Adipose tissue (tissue), 3 donors: ENCODE results near the gene PGAP3. TPM values are rescaled to one million over a fixed set of nuclear protein-coding genes. Genes with fewer than 3 reads are reported as not detected.

Source experiments
- H3K27ac ChIP-seq: one replicate; pipeline ENCODE4 v1.5.1; 2013; ENCODE audit warnings: low read depth, low read length
- WGBS, 3 donors: extraction: QIAGEN DNeasy Blood & Tissue Kit; methylation state at CpG; one replicate each; pipeline ENCODE4 v1.1.7; 2013; 5-methylcytosine and 5-hydroxymethylcytosine counted together
- polyA plus RNA-seq, 3 donors: library from polyadenylated mRNA; stranded (reverse); fragments of 200-250 nt; gene quantifications; one replicate each; pipeline ENCODE4 v1.2.3, GENCODE V29; 2013
- donor health status: healthy with polysubstance abuse.
- donor health status: Bipolar disorder and iron deficiency.
- donor health status: healthy.

Gene PGAP3
- polyA plus RNA-seq, 3 donors: 8.4 to 19.9 (median 12.3) TPM

DNA sequence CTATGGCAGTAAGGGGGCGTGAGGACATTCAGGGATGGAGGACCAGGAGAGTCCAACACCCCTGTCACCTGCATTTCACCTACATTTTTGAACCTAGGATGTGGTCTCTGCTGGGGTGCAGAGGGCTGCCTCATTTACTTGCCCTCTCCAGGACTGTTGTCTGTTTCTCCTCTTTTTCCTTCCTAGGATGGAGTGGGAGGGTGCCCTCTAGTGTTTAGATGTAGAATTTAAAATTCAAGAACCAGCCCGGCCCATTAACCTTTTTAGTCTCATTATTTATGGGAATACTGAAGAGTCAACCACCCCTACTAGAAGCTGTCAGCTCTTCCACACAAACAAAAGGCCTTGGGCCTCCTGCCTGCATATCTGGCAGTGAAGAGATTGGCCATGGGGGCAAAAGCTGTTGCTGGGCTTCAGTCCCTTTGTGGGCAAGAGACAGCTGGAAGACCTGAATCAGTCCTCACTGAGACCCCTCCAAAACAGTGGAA lies 53.4 kb downstream of the PGAP3 start:
- H3K27ac ChIP-seq: no peak overlapping the region
- 42 to 50% (median 49%) methylated on average over 2 of the region's 2 CpGs for WGBS, 3 donors

DNA sequence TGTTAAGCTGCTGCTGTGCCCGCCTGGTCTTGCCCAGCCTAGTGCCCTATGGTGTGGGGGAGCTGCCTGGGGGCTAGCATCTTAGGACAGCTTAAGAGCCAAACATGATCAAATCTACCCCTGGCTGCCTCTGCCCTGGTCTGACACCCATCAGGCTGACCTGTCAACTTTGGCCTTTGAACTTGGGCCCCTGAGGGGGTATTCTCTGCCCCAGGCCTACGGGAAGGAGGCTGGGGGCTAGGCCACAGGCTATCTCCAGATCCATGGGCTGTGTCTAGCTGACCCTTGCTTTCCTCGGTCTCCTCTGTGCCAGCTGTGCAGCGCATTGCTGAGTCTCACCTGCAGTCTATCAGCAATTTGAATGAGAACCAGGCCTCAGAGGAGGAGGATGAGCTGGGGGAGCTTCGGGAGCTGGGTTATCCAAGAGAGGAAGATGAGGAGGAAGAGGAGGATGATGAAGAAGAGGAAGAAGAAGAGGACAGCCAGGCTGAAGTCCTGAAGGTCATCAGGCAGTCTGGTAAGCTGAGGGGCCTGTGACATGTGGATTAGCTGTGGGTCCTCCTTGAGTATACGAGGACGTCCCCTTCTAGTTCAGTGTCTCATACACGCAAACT lies 54.2 kb downstream of the PGAP3 start:
- no peak overlapping the region for H3K27ac ChIP-seq
- 66 to 76% (median 73%) methylated on average over 8 of the region's 8 CpGs for WGBS, 3 donors

GRCh38 chr17:39632153-39632941 lies 55.5 kb downstream of the PGAP3 start:
- 39 to 50% (median 50%) methylated on average over 12 to 13 of the region's 13 CpGs for WGBS, 3 donors
- no peak overlapping the region for H3K27ac ChIP-seq

DNA sequence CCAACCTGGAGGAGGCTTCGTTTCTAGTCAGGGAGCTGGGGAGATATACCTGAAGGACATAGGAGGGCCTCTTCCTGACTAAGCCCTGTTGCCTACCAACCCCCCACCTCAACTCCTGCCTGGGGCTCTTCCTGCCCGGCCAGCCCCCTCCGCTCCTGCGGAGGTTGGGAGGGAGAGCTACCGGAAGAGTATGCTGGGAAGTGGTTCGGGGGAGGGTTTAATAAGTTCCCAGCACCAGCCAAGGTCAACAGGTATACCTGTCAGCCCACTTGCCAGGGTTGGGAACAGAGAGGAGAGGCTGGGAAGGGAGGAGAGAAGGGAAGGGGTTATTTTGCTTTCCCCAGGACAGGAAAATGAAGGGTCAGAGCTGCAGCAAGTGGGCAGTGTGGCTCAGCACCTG lies 56.5 kb downstream of the PGAP3 start:
- no peak overlapping the region for H3K27ac ChIP-seq
- WGBS, 3 donors: 28 to 40% (median 29%) methylated on average over 6 of the region's 6 CpGs

GRCh38 chr17:39629898-39630297 lies 58.0 kb downstream of the PGAP3 start:
- no peak overlapping the region for H3K27ac ChIP-seq

DNA sequence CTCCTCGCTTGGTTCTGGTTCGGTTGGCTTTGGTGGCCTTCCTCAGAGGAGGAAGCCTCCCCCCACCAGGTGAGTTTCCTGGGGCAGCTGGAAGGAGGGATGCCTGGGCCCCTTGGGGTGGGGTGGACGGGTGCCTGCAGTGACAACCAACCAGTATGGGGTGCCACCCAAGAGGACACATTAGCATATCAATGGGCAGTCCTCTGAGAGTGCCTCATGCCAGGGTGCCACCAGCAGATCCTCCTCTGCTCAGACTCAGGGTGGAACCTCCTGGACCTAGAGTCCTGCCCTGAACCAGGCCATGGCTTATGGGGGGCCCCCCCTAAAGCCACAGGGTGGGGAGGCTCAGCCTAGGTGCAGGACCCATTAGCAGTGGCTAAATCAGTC lies 58.4 kb downstream of the PGAP3 start:
- no peak overlapping the region for H3K27ac ChIP-seq
- WGBS, 3 donors: 46 to 59% (median 55%) methylated on average over 3 of the region's 3 CpGs

More at GRCh38 chr17:39629898-39630297, 58.0 kb downstream of the PGAP3 start:
- 49 to 70% (median 50%) methylated on average over 12 of the region's 12 CpGs for WGBS, 3 donors

DNA sequence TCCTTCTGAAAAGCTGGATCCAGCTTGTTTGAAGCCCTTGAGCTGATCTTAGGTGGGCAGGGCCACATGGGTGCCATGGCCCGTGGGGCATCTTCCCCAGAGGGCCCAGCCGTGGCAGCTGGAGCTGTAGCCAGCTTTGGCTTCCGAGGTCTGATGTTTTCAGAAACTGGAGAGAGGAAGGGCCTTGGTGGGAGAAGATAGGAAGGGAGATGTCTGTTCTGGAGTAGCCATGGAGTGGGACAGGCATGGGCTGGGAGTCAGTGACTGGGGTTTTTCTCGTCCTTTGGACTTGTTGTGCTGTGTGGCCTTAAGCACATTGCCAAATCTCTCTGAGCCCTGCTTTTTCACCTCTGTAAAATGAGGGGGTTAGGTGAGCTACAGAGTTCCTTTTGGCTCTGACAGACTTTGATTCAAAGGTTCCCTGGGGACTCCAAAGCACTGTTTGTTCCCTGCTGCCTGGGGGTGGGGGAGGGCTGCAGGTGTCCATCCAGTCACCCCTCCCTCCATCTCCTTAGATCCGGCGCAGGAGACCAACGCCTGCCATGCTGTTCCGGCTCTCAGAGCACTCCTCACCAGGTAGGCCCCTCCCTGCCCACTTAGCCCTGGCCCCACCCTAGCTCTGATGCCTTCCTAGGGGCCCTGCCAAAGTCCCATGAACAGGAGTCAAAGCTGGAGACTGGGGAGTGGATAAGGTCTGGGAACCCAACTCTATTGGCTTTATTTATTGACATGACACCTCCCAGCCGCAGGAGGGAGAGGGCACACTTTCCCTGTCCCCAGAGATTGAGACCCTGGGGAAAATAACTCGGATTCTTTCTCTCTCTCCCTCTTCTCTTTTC lies 59.0 kb downstream of the PGAP3 start:
- WGBS, 3 donors: 50 to 67% (median 67%) methylated on average over 10 of the region's 10 CpGs

GRCh38 chr17:39627712-39628516 lies 59.9 kb downstream of the PGAP3 start:
- 41 to 58% (median 54%) methylated on average over 16 of the region's 16 CpGs for WGBS, 3 donors
- no peak overlapping the region for H3K27ac ChIP-seq

More for the DNA sequence above, 59.0 kb downstream of the PGAP3 start:
- no peak overlapping the region for H3K27ac ChIP-seq

DNA sequence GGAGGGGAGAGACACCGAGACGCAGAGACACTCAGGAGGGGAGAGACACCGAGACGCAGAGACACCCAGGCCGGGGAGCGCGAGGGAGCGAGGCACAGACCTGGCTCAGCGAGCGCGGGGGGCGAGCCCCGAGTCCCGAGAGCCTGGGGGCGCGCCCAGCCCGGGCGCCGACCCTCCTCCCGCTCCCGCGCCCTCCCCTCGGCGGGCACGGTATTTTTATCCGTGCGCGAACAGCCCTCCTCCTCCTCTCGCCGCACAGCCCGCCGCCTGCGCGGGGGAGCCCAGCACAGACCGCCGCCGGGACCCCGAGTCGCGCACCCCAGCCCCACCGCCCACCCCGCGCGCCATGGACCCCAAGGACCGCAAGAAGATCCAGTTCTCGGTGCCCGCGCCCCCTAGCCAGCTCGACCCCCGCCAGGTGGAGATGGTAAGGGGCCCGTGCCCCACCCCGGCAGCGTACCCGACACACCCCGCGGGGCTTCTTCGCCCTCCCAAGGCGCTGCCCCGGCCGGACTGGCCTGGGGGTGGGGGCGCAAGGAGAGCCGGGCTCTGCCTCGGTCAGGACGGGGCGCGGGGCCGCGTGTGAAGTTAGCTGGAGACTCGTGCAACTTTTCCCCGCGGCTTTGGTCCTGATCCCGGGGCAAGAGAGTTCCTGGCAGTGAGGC lies 60.7 kb downstream of the PGAP3 start:
- 4 to 6% (median 5%) methylated on average over 40 to 71 of the region's 72 CpGs for WGBS, 3 donors
- no peak overlapping the region for H3K27ac ChIP-seq

- WGBS, 3 donors: 13 to 17% (median 15%) methylated on average over 29 of the region's 29 CpGs
- H3K27ac ChIP-seq: no peak within 1 kb of the TSS
These were observed 61.4 kb downstream of the PGAP3 start, which contains the start of gene PPP1R1B for GRCh38 chr17:39626171-39627046. PPP1R1B (plus strand) TSS chr17:39626952; CDS start chr17:39627393, 441 bp downstream.

DNA sequence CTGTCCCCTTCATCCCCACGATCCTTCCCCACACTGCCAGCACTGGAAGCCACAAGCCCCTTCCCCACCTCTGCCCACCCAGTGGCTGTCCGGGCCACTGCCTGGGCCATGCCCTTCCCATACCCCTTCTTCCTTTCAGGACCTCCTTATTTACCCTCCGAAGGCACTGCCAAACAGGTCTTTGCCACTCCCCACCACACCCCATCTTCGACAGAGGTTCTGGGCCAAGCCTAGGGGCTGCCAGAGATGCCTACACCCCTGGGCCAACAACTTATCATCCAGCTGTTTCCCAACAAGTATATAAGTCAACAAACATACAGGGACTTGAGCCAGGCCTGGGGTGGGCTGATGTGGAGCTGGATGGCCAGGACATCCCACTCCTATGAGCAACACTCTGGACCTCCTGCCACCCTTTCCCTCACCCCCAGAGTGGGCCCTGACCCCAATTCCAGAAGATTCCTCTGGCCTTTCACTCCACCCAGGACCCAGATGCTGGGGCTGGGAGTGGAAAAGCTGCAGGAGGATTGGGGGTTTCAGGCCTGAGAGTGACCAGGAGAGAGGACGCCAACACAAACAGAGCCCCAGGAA lies 62.6 kb downstream of the PGAP3 start:
- H3K27ac ChIP-seq: no peak overlapping the region
- WGBS, 3 donors: 59 to 74% (median 65%) methylated on average over 4 to 5 of the region's 5 CpGs

DNA sequence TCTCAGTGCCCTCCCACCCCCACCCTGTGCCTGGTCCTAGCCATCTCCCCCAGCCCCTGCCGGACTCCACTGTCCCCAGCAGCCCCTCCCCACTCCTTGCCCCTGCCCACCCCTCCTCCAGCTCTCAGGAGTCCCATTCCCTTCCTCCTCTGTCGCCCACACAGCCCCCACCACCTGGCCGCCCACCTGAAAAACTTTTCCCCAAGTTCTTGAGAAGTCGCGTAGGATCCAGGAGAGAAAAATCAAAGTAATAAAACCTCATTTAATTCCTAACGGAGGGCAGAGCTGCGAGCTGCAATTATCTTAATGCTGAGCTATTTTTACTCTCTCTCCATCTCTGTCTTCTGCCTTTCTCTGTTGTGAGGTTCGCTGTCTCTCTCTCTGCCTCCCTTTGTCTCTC lies 63.5 kb downstream of the PGAP3 start:
- 73 to 85% (median 85%) methylated on average over 8 of the region's 8 CpGs for WGBS, 3 donors
- no peak overlapping the region for H3K27ac ChIP-seq

DNA sequence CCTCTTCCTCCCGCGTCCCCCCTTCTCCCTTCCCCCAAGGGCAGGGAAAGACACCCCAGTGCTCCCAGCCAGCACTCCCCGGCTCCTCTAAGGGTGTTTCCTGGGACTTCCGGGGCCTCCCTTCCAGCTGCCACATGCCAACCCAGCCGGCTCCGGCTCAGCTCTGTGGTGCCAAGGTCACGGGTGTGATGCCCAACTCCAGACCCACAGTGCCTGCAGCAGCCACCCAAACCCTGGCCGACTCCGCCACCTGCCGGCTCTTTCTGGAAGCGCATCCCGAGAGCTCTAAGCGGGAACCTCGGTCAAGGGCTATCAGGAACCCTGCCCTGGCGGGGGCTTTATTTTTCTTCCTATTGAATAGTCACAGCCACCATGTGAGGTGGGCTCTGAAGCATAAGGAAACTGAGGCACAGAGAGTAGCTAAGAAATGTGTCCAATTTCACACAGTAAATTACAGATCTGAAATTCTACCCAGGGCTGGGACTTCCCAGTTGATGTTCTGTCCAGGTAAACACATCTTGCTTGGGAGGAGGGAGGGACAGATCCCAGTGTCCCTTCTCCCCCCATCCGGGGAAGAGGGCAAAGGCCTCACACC lies 64.4 kb downstream of the PGAP3 start:
- 2 to 6% (median 5%) methylated on average over 13 to 16 of the region's 16 CpGs for WGBS, 3 donors

DNA sequence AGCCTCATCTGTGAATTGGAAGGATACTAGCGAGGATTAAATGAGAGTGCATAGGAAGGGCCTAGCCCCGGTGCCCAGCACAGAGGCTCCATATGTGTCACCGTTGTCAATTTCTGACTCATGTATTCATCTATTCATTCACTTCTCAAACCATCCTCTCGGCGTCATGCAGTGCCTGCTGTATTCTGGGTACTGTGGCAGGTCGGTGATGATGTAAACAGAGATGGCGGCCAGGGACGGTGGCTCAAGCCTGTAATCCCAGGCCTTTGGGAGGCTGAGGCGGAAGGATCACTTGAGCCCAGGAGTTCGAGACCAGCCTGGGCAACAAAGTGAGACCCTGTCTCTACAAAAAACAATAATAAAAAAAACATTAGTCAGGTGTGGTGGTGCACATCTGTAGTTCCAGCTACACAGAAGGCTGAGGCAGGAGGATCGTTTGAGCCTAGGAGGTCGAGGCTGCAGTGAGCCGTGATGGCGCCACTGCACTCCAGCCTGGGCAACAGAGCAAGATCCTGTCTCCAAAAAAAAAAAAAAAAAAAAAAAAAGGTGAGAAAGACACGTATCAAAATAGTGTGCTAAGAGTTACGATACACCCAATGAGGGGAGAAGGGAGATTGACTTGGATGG lies 65.4 kb downstream of the PGAP3 start:
- WGBS, 3 donors: 52 to 58% (median 57%) methylated on average over 16 of the region's 16 CpGs
- no peak overlapping the region for H3K27ac ChIP-seq

More for the DNA sequence above, 64.4 kb downstream of the PGAP3 start:
- no peak overlapping the region for H3K27ac ChIP-seq

DNA sequence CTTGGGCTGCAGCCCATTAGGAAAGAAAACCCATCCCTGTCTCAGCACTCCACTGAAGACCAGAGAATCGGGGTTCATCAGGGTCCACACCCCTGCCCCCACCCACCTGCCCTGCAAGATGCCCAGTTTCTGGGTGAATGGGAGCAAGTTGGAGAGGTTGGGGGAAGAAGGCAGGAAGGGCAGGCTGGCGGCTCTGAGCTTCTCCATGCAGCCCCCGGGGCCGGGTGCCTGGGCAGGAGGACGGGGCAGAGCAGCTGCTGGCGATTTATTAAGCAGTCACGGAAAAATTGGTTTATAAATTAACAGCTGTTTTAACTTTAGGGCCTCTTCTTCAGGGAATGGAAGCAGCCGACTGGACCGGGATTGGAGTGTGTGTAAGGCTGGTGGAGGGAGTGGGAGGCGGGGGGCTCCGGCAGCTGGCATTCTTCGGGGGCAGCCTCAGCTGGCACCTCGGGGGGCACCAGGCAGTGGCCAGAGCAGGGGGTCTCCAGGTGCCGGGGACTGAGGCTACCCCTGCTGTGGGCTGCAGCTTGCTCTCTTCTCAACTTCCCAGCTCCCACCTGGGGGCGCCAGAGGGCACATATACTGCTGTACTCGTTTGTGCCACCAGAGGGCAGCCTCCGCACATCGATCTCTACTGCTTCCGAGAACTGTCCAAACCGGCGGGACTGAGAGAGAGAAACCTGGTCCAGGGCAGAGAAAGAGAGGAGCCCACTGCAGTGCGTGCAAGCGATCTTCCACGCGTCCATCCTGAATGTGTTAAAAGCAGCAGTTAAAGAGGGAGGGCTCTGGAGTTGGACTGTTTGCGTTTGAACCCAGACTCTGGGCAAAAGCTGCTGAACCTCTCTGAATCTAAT lies 66.1 kb downstream of the PGAP3 start:
- 10 to 11% (median 10%) methylated on average over 26 of the region's 26 CpGs for WGBS, 3 donors
- no peak overlapping the region for H3K27ac ChIP-seq
